Stimulated activated CD4-positive, alpha-beta T cell treated with anti-CD3 and anti-CD28 coated beads, Interleukin-2, amount 100 ng/mL, for 48 hours (primary cell): Measurements from ENCODE around the gene SLCO6A1.
"Not testable (repeated sequence)": the region's sequence is repeated elsewhere in the genome, so short reads cannot be mapped to it uniquely, and the experiment has no call there.

Source experiments
- DNase-seq, 2 donors: peaks; one replicate each; pipeline ENCODE4 v3.0.0-alpha.2; 2020

SLCO6A1 gene, protein sequence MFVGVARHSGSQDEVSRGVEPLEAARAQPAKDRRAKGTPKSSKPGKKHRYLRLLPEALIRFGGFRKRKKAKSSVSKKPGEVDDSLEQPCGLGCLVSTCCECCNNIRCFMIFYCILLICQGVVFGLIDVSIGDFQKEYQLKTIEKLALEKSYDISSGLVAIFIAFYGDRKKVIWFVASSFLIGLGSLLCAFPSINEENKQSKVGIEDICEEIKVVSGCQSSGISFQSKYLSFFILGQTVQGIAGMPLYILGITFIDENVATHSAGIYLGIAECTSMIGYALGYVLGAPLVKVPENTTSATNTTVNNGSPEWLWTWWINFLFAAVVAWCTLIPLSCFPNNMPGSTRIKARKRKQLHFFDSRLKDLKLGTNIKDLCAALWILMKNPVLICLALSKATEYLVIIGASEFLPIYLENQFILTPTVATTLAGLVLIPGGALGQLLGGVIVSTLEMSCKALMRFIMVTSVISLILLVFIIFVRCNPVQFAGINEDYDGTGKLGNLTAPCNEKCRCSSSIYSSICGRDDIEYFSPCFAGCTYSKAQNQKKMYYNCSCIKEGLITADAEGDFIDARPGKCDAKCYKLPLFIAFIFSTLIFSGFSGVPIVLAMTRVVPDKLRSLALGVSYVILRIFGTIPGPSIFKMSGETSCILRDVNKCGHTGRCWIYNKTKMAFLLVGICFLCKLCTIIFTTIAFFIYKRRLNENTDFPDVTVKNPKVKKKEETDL

DNA sequence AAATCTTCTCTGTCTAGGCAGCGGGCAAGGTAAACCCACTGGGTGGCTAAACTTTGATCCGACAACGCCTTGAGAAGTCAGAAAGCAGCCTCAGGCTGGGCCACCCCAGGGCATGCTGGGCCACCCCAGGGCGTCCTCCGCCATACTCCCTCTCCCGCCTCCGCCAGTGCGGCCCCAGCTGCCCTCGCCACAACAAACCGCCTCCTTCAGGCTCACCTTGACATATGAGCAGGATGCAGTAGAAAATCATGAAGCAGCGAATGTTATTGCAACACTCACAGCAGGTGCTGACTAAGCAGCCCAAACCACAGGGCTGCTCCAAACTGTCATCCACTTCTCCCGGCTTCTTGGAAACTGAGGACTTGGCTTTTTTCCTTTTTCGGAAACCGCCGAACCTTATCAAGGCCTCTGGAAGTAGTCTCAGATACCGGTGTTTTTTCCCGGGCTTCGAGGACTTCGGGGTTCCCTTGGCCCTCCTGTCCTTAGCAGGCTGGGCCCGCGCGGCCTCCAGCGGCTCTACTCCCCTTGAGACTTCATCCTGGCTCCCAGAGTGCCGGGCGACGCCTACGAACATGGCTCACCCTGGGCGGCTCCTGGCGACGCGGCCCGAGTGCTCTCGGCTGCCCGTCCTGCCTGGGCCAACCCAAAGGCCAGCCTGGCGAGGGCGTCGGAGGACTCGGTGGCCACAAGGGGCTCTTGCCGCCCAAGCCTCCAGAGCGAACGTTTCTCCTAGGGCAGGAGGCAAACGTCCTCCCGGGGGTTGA lies at the start of gene SLCO6A1:
Gene SLCO6A1 (minus strand): TSS at position 731 of the 764 bp plus-strand sequence. CDS start 157 bp downstream, at position 574.
- no peak for DNase-seq

DNA sequence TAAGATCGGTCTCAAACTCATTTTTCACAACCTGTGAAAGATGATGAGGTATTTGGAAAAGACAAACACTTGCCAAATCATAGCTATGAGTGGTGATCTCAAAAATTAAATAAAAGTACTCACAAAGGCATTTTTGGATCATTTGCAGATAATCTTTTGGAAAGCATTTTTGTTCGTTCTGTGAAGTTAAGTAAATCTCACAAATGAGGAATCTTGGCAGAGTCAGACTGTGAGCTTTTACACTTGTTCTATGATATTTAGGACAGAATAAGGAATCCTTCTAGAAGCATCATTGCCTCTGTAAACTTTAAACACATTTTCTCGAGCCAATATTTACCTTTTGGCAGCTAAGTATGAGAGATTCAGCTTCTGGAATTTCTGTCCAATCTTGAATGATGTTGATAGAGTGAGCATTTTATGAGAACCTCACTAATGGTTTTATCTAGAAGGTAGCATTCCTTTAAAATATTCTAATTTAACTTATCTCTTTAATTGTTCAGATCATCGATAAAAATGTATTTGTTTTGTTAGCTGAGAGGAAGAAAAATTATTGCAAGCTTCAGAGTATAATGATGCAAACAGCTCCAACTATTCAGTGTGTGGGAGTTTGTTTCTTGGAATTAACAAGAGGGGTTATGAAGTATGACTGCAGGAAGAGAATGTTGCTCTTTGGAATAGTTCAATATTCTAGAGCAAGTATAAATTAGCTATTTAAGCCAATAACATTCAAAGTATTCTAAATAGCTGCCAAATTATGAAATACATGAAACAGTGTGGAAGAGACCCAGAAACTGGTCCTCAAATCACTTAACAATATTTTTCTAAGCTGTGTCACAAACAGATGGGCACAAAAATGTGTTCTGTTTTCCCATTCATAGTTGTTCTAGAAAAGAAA lies 48.6 kb upstream of the SLCO6A1 start:
- DNase-seq = no peak

DNA sequence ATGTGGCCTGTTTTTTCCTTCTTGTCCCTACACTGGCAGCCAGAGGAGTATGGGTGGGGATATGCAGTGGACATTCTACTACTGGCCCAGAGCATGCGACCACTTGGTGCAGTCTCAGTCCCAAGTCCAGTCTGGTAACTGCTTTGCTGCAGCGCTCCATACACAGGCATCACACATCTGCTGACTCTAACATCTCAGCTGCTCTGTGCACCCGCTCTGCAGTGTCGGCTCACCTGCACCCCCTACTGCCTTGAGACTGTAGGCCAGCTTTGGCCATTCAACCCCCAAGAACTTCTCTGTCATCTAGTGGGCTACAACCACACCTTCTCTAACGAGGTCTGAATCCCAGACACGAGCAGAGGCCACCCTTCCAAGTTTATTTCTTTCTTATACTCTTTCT lies 46.4 kb upstream of the SLCO6A1 start:
- DNase-seq = no peak

DNA sequence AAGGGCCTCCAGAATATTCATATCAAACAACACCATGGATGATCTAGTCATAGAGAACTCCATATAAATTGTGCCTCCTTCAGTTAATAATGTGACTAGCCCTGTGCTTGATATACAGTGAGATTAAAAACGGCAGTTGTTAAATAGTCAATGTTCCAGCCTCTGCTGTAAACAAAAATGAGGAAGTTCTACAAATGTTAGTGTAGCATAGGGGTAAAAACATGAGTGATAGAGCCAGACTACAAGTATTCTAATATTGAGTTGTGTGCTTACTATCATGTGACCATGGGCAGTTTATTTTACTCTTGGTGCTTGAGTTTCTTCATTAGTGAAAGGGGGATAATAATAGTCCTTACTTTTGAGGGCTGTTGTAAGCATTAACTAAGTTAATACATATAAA lies 43.3 kb upstream of the SLCO6A1 start:
- DNase-seq = no peak

DNA sequence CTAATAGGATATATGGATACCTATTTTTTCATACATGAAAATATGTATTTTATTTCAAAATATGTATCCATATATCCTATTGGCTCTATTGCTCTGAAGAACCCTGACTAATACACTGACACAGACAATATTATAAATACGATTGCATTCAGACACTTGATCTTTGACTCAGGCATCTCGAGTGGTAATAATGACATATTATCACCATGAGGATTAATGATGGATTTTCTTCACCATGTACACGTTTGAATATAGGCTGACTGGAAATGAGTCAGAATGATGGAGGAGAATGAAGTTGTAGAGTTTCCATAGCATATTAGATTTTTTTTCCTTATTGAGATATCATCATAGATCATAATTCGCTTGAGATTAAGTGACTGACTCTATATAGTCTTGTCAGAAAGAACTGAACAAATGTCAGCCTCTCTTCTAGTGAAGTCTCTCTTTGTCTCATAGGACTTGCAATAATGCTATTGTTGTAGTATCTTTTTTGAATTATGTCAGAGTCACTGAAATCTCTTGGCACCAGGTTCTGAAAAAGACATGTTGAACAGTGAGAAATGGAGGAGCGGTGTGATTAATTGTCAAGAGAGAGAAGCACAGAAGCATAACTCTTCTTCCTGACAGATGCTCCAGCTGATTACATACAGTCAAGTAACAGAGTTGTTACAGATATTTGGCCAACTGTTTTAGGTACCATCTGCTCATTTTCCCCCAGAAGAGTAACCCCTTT lies 41.4 kb upstream of the SLCO6A1 start:
- DNase-seq = no peak

DNA sequence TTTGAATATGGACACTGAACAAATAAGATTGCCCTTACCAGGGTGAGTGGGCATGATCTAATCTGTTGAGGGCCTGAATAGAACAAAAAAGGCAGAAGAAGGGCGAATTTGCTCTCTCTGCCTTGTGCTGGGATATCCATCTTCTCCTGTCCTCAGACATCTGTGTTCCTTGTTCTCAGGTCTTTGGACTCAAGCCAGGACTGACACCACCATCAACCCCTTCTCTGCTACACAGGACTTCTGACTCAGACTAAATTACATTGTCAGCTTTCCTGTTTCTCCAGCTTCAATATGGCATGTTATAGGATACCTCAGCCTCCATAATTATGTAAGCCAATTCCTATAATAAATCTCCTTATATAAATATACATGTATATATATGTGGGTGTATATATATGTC lies 40.8 kb upstream of the SLCO6A1 start:
- DNase-seq = no peak

DNA sequence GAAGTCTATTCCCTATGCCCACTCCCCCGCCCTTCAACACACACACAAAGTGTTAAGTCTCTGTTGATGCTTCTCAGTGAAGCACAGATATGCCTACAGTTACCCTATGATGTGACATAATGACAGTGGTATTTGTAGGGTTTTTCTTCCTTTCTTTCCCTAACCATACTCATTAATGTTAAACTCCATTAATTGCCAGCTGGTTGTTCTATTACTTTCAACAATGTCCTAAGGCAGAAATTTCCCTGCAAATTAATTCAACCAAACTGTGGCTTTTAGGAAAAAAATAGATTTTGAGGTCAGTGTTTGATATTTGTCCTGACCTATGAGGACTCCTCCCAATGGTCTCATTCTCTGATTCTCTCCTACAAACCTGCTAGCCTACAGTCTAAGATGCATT lies 38.2 kb upstream of the SLCO6A1 start:
- DNase-seq = no peak

DNA sequence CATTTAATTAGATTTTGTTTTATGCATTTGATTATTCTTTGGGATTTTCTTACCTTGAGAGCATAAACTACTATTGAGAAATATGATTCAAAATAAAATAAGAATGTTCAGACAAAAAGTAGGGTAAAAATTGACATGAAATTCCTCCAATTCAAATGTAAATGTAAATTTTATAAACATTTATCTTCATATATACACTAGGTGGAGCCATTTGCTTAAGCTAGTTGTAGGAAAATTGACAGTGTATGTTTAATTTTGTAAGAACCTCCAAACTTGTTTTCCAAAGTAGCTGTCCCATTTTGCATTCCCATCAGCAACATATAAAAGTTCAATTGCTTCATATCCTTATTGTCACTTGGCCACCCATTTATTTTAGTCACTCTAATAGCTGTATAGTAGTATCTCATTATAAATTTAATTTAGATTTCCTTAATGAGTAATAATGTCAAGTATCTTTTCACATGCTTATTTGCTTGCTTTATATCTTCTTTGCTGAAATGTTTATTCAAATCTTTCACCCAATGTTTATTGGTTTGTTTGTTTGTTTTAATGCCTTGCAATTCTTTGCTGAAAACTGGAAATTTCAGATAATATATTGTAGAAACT lies 37.6 kb upstream of the SLCO6A1 start:
- no peak for DNase-seq

DNA sequence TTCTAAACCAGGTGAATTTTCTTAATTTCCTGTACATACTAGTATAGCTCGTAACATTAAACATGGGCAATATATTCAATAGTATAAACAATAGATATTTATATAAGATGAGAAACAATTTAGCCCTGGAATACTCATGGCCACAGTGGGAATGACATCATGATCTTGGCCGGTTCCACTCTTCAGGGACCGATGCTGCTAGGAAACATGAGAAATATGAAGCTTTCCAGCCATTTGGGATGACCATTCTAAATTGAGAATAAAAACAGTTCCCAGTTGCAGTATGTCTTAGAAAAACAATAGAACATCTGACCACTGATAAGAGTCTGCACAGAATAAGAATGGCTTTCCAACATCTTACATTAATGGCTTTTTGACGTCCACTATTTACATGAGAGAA lies 33.3 kb upstream of the SLCO6A1 start:
- DNase-seq = no peak

DNA sequence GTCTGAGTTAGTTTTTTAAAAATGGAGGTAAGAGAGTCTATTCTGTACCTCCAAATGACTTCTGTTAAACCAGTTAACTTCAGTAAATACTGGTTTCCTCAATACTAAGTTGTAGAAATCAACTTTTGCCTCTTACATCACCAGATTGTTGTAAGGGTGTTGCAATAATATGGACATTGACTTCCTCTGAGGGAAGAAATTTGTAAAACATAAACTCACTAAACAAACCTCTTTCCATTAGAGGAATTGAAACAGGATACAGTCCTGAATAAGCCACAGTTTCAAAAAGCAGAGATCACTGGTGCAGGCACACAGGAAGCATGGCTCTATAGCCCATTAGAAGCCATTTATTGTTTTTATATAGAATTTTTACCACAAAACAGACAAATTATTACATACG lies 32.7 kb upstream of the SLCO6A1 start:
- DNase-seq = no peak

DNA sequence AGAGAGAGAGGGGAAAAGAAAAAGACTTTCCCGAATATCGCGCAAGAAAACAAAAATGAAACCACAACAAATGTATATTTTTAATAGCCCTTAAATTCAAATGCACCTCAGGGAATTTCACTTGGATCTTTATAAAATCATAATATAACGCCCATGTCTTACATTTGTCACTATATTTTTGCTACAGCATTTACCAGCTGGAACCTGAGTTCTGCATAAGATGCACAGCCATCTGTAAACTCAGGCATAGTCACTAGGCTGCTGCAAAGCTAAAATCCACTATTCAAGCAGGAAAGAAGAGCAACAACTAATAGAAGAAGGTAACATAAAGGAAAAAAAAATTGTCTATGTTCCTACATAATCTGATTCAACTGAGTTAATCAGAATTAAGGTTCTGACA lies 30.6 kb upstream of the SLCO6A1 start:
- DNase-seq = no peak

DNA sequence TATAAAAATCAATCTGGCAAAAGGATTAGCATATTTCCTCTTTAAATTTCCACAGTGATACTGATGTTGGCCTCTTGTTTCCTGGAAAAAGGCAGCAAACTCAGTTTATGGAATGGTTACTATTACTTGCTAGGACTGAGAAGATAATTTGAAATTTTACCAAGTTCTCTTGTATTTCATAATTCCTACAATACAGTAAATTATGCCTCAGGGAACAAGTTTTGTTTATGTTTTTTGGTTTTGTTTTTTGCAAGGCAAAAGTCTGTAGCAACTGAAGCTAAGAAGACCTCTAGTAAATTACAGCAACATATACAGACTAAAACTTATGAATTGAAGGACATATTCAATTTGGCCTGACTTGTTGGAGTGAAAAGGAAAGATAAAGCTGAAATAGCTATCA lies 30.2 kb upstream of the SLCO6A1 start:
- DNase-seq = no peak

DNA sequence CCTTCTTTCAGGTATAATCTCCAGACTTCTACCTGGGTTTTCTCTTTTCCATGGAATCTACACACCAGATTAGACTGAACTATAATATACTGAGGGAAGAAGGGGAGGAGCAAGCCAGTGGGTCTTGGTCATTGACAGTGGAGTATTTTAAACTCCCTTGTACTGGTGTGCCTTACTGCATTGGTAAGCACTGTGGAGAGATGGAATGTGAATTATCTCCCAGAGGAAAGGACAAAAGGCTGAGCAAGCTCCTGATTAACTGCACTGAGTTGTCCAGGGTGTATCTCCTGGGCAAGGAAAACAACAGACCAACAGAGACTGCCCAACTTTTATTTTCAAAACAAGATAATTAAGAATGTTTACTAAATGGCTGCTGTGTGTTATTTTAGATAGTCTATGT lies 29.8 kb upstream of the SLCO6A1 start:
- no peak for DNase-seq

DNA sequence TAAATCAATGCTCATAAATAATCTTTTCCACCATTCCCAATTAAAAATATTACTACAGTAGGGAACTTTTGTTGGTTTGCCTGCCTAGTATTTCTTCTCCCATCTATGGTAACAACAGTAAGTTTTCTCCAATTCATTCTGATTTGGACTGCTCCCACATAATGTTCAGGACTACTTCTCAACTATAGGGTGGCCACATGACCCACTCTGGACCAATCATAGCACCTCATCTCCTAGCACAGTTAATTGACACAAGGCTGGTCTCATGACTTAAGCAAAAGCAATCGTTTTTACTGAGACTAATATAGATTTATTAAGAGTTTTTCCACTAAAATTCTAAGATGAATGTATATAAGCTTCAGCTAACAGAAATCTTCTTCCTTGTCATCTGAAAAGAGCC lies 28.7 kb upstream of the SLCO6A1 start:
- DNase-seq = no peak

DNA sequence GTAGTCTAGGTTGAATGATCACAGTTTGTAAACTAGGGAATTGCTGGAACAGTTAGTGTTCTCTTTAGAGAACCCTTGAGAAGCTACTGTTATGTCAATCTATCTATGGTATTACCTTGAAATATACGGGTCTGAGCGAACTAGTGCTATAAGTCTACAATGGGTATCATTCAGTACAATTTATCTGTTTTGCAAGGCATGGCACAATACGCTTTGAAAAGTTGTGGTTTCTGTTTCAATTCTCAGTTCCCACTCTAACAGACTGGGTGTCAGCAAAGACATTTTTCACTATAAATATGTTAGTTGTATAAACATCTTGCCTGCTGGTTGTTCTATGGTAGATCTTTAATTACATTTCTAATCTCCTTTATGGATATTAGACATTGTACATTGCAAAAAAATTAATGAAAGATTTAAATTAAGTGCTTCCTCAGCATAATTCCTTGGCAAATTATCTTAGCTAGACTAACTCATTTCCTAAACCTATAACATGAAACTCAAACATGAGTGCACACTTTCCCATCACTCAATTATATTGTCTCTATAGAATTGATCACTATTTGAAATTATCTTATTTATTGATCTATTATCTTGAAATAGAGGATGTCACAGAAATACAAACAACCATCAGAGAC lies 24.9 kb upstream of the SLCO6A1 start:
- no peak for DNase-seq

DNA sequence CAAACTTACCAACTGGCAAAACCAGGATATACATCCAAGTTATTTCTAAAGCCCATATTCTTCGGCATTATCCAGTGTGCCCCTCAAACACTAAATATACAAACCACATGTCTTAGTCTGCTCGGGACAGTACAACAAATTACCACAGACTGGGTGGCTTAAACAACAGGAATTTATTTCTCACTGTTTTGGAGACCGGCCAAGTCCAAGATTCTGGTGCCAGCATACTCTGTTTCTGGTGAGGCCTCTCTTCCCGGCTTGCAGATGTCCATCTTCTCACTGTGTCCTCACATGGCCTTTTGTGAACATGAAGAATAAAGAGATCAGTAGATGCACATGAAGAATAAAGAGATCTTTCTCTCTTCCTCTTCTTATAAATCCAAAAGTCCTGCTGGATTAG lies 12.9 kb upstream of the SLCO6A1 start:
- no peak for DNase-seq

DNA sequence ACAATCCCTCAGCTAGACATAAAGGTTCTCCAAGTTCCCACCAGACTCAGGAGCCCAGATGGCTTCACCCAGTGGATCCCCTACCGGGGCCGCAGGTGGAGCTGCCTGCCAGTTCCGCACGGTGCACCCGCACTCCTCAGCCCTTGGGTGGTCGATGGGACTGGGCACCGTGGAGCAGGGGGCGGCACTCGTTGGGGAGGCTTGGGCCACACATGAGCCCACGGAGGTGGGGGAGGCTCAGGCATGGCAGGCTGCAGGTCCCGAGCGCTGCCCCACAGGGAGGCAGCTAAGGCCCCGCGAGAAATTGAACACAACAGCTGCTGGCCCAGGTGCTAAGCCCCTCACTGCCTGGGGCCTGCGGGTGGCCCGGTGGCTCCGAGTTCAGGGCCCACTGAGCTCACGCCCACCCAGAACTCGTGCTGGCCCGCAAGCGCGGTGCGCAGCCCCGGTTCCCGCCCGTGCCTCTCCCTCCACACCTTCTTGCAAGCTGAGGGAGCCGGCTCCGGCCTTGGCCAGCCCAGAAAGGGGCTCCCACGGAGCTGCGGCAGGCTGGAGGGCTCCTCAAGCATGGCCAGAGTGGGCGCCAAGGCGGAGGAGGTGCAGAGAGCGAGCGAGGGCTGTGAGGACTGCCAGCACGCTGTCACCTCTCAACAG lies 7.4 kb downstream of the SLCO6A1 start:
- not testable (repeated sequence) for DNase-seq

DNA sequence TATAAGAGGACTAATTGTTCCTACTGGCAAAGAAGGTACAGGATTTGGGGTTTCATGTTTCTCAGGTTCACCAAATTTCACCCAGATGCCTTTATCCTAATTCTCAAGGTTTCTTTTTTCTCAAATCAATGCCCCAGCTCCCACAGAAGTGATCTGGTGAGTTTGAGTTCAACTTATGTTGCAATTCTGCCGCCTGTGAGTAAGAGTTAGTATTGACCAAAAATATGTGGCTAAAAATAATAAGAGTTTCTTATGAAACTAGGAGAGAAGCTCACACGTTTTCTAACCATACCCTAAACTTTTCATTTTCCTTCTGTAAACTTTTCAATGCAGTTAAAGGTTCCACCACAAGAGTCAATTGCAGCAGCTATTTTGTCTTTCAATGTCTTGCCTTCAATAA lies 15.1 kb downstream of the SLCO6A1 start:
- no peak for DNase-seq

DNA sequence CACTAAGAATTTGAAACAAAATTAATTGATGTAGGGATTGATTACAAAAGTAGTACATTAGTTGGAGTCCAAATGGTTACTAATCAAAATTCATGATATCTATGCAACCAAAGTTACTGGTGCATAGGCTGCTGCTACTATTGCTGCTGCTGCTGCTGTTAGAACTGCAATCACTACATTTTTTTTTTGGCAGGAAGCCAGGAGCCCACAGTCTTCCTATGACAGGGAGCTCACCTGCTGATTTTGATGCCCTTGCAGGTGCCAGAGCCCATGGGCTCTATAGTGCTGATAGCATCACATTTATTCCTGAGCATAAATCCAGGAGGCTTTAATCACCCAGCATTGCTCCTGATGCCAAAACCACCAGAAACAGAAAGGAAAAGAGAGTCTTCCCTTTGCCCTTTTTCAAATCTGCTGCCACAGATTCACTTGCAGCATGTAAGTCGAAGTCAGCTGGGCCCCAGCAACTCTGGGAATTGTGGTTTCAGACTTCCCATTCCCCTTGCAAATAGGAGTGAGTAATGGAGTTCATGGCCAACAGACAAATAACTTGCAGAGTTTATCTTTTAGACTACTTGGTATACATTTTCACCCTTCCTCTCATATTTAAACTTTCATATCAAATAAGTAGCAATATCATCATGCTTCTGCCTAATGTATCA lies 17.6 kb downstream of the SLCO6A1 start:
- no peak for DNase-seq

DNA sequence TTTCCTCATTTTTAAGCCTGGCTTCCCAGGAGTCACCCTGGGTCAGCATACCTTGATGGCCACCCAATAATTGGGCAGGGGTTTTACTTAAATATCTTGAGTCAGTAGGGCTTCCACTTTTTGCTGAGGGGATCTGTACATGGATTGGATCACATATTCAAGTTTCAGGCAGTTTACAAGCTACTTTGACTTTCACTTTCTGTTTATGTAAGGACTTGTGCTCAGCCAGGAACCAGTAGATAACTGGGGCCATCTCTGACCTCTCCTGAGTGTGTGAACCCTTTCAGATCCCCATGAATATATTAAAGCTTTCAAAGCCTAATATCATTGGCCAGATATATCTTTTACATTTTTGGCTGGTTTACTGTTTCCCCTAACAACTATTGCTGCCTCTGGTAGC lies 45.1 kb downstream of the SLCO6A1 start:
- no peak for DNase-seq
